Measurements from ENCODE around the gene SAP30.

SAP30 gene

DNA sequence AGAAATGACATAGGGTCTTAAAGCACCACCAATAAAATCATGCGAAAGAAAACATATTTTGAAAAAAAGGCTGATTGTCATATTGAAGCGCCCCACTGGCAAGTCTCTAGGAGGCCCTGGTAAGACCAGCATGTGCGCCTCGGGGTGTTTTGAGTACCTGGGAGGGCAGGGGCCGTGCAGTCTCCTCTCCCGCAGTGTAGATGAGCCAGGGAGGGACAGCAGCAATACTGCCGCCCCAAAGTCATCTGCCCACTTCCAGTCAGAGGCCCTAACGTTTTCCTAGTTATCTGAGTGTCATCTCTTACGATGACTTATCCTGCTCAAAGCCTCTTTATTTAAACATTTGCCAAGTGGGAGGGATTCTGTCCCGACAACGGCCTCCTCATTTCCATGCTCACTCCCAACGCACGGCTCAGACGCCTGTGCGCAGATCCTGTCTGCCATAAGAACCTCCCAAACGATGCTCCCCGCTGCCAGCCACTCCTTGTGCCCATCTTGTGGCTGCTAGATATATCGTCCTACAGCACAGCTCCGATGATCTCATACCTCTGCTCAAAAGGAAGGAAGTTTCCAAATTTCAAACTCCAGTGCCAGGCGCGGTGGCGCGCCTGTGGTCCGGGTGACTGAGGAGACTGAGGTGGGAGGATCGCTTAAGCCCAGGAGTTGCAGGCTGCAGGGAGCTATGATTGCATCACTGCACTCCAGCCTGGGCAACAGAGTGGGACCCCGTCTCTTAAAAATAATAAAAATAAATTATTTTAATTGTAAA, 45.3 kb downstream of the SAP30 start:
- FAIRE-seq: no peak

DNA sequence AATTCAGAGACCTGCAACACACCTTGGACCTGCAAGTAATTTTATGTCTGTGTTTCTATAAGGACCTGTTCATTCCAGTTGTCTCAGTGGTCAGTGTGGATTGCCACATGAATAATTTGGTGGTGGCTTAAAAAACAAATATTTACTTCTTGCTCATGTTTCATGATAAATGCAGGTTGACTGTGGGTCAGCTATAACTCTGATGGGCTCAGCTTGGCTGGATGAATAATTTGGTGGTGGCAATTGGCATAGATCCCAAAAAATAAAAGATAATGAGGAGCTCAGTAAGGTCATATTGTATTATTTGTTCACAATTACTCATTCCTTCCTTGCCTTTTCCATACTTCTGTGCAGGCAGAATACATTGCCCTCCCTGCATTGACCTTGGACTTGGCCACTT, 47.1 kb downstream of the SAP30 start:
- FAIRE-seq: no peak

DNA sequence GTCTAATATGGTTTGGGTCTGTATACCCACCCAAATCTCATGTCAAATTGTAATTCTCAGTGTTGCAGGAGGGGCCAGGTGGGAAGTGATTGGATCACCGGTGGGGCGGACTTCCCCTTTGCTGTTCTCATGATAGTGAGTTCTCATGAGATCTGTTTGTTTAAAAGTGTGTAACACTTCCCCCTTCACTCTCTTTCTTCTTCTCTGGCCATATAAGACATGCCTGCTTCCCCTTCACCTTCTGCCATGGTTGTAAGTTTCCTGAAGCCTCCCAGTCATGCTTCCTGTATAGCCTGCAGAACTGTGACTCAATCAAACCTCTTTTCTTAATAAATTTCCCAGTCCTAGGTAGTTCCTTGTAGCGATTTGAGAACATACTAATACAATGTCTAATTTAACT, 47.9 kb downstream of the SAP30 start:
- FAIRE-seq: no peak

DNA sequence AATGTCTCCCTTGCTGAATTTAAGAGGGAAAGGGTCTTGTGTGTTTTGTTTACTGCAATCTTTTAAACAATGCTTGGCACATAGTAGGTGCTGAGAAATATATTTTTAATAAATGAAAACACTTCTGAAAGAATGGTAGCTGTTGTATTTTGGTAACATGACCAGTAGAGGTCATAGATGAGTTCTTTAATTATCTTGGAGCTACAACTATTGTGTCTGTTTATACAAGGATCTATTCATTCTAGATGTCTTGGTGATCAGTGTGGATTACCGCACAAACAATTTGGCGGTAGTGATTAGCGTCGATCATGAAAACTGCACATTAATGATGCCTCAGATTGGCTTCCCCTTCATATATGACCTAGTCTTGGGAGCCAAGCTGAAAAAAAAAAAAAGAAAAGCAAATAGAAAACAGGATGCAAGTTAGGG, 49.6 kb downstream of the SAP30 start:
- peak; percentile 82 for FAIRE-seq

DNA sequence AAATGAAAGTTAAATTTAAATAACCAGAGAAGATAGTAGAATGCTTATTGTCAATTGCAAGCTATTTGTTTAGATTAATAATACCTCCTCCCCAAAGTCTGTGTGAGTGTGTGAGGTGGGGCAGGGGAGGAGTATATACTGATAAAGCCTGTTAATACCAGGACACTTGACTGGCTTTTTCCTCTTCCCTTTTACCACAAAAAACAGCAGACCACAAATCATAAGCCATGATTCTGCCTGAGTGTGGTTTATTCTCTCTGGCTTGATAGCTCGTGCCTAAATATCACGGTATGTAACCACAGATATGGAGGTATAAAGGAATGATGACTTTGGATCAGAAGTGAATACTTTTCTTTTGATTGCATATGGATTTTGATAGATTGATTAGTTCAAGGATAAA, 50.0 kb downstream of the SAP30 start:
- no peak for FAIRE-seq

DNA sequence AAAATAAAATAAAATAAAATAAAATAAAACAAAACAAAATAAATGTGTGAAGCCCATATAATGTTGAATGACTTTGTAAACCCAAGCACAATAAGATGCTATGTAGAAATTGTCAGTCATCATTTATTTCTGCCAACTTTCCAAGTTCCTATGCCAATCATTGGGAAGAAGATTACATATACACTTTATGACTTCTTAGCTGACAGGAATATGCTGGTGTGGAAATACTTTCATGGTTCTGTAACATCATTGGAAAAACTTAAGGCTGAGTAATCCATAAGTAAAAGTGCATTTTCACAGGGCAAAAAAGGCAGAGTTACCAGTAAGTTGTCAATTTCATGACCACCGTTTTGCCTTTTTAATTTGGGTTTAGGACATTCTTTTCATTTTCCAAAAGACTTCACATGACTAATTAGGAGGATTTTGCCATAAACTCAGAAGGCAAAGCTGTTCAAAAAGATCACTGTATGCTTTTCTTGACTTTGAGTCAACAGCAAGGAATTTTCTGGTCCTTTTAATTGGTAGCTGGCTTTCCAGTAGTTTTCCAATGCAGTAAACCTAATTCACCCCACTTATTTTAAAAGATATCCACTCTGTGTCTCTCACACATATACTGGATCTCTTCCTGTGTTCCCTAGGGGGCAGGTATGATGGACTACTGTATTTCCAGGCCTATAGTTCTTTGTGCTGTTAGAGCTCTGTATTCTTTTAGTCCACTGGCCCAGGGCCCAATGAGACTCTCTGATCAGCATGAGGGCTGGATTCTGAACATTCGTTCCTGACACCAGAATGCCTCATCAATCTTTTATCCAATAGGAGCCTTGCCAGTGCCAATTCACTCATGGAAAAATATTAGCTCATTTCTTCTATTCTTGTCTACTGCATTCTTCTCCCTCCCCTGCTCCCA, 54.4 kb downstream of the SAP30 start:
- FAIRE-seq: no peak

DNA sequence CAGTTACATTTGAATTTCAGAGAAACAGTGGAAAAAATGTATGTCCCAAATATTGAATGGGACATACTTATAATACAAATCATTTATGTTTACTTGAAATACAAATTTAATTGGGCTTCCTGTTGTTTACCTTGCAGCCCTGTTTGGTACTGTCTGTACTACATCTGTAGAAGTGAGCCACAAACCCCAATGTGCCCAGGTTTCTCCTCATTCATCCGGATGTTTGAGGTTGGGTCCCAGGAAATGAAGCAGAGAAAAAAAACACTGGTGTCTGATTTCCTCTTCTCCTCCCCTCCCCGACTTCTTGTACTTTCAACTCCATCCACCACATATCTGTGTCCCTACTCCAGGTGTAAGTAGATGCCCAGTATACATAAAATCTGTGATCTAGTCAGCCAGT, 55.3 kb downstream of the SAP30 start:
- no peak for FAIRE-seq
